Endothelial cell of umbilical vein (primary cell): ENCODE results near the gene PDHX. TPM values are rescaled to one million over a fixed set of nuclear protein-coding genes. Genes with fewer than 3 reads are reported as not detected.

Experiments used
- BruUV-seq: library from RNA; stranded (reverse); fragments of 400-500 nt; replicated peaks from 2 replicates; lab custom pipeline; 2021; lab: Mats Ljungman, UMichigan
- CTCF ChIA-PET: fragments of 300-600, 350-600 bp; sonication (Branson Sonifier 250); formaldehyde crosslinking; loops from one replicate; lab custom pipeline; 2021; ENCODE audit warnings: antibody characterized with exemption, inconsistent platforms; lab: Charles Lee
- POLR2A ChIA-PET: fragments of 300-600, 350-600 bp; sonication (Branson Sonifier 250); formaldehyde crosslinking; loops from one replicate; lab custom pipeline; 2021; ENCODE audit warnings: antibody characterized with exemption, inconsistent platforms; lab: Charles Lee
- DNase-seq: peaks from one replicate; pipeline ENCODE4 v3.0.0-alpha.2; 2011; ENCODE audit warnings: low read depth, low spot score
- FAIRE-seq: peaks from 2 replicates; lab custom pipeline; 2011; peaks lifted over from hg19 to GRCh38; lab: Jason Lieb, UNC
- H2AFZ ChIP-seq: 2 replicates; pipeline ENCODE4 v1.6.0; 2012; ENCODE audit warnings: low read depth, low read length, control low read depth, inconsistent platforms
- H3K27ac ChIP-seq: 2 replicates; pipeline ENCODE4 v1.5.1; 2011; ENCODE audit warnings: low read depth, mild to moderate bottlenecking, control low read depth, low read length, moderate library complexity; ENCODE audit not compliant: insufficient read depth
- H3K27me3 ChIP-seq, 2 experiments: 2 replicates each; pipeline versions ENCODE4 v1.6.0 to v1.6.1; 2011; ENCODE audit warnings: low read length in 2 of 2, mixed read lengths in 1 of 2; ENCODE audit not compliant: control insufficient read depth in 2 of 2, insufficient read depth in 2 of 2
- H3K36me3 ChIP-seq, 2 experiments: 2 replicates in 1 of 2; 3 replicates in 1 of 2; pipeline ENCODE4 v1.5.1; 2011; ENCODE audit warnings: low read length in 2 of 2, mild to moderate bottlenecking in 1 of 2, moderate library complexity in 1 of 2; ENCODE audit not compliant: control insufficient read depth in 2 of 2, insufficient read depth in 2 of 2; ENCODE audit errors: extremely low read depth in 1 of 2
- H3K4me1 ChIP-seq: 3 replicates; pipeline ENCODE4 v1.5.1; 2011; ENCODE audit warnings: mild to moderate bottlenecking, low read length; ENCODE audit not compliant: control insufficient read depth, insufficient read depth; ENCODE audit errors: extremely low read depth
- H3K4me2 ChIP-seq: 2 replicates; pipeline ENCODE4 v1.6.1; 2011; ENCODE audit warnings: low read length, control low read depth, mixed read lengths; ENCODE audit not compliant: insufficient read depth
- H3K4me3 ChIP-seq, 3 experiments: fragments of 200-600 bp in 1 of 3; sonication (generic), shearing (Covaris generic) in 1 of 3; replicated peaks in 1 of 3; 2 replicates each; pipeline ENCODE4 v1.5.1; 2011 to 2016; ENCODE audit warnings: control low read depth in 3 of 3, low read length in 3 of 3, mild to moderate bottlenecking in 2 of 3, inconsistent platforms in 1 of 3, low read depth in 1 of 3, moderate library complexity in 1 of 3; ENCODE audit not compliant: insufficient read depth in 1 of 3
- H3K79me2 ChIP-seq: 2 replicates; pipeline ENCODE4 v1.6.0; 2012; ENCODE audit warnings: low read length, inconsistent platforms; ENCODE audit not compliant: control insufficient read depth, insufficient read depth
- H3K9ac ChIP-seq: replicated peaks from 2 replicates; pipeline ENCODE3; 2011; ENCODE audit warnings: low read length, control low read depth; ENCODE audit not compliant: insufficient read depth; ENCODE audit errors: extremely low read depth
- H3K9me1 ChIP-seq: replicated peaks from 3 replicates; pipeline ENCODE4 v1.6.0; 2011; ENCODE audit warnings: mild to moderate bottlenecking, low read length; ENCODE audit not compliant: control insufficient read depth, insufficient read depth; ENCODE audit errors: extremely low read depth
- H3K9me3 ChIP-seq: replicated peaks from 2 replicates; pipeline ENCODE4 v1.5.1; 2012; ENCODE audit warnings: low read length, inconsistent platforms; ENCODE audit not compliant: control insufficient read depth, insufficient read depth
- H4K20me1 ChIP-seq: replicated peaks from 2 replicates; pipeline ENCODE3; 2011; ENCODE audit warnings: mild to moderate bottlenecking, low read length; ENCODE audit not compliant: control insufficient read depth, insufficient read depth; ENCODE audit errors: extremely low read depth
- EZH2 ChIP-seq: IDR thresholded peaks from 2 replicates; pipeline ENCODE4 v1.6.1; 2012; ENCODE audit warnings: borderline replicate concordance, low read depth, mild to moderate bottlenecking, moderate library complexity, low read length, inconsistent platforms; ENCODE audit not compliant: severe bottlenecking
- FOS ChIP-seq: IDR thresholded peaks from 2 replicates; pipeline ENCODE4 v1.6.1; 2011; ENCODE audit warnings: mild to moderate bottlenecking, low read length, moderate library complexity, borderline replicate concordance; ENCODE audit not compliant: insufficient read depth
- GATA2 ChIP-seq: IDR thresholded peaks from 2 replicates; pipeline ENCODE4 v1.7.0; 2011; ENCODE audit warnings: low read depth, mild to moderate bottlenecking, moderate library complexity, mixed read lengths, low read length; ENCODE audit not compliant: insufficient read length, insufficient read depth
- JUN ChIP-seq: IDR thresholded peaks from 2 replicates; pipeline ENCODE4 v1.6.1; 2011; ENCODE audit warnings: borderline replicate concordance, low read depth; ENCODE audit not compliant: insufficient read length, insufficient read depth
- MYC ChIP-seq: IDR thresholded peaks from one replicate; pipeline ENCODE4 v1.6.1; 2011; ENCODE audit warnings: mild to moderate bottlenecking, low read depth, low read length
- POLR2A ChIP-seq: IDR thresholded peaks from 2 replicates; pipeline ENCODE4 v1.6.1; 2012; ENCODE audit warnings: low read depth, mild to moderate bottlenecking, control low read depth, low read length
- POLR2AphosphoS5 ChIP-seq: IDR thresholded peaks from 2 replicates; pipeline ENCODE4 v1.6.1; 2012; ENCODE audit warnings: low read depth, mild to moderate bottlenecking, control low read depth, low read length, moderate library complexity; ENCODE audit not compliant: insufficient read depth
- dilution Hi-C: fragments of 300-500 bp; cut with MboI; formaldehyde crosslinking; loops from one replicate; pipeline ENCODE4 v1.15.0; 2019; ENCODE audit warnings: low sequenced_read_pairs; ENCODE audit not compliant: extremely low pct_ligation_motif_present
- intact Hi-C: fragments of 100-400 bp; cut with micrococcal nuclease; formaldehyde crosslinking; loops from one replicate; pipeline ENCODE4 v1.10.0; 2022
- polyA plus RNA-seq, 4 experiments: library from polyadenylated mRNA; depleted of rRNA in 3 of 4; stranded (reverse) in 3 of 4; unstranded in 1 of 4; fragments of >200 nt; gene quantifications; 2 replicates each; pipeline versions ENCODE4 v1.2.1 to v1.2.3, GENCODE V29; 2011 to 2012; ENCODE audit warnings: missing spikeins in 1 of 4
- total RNA-seq: library from RNA; stranded (reverse); gene quantifications from 2 replicates; pipeline ENCODE4 v1.2.3, GENCODE V29; 2021
- TF ChIP-seq, protein P1 (sequence below): IDR thresholded peaks from 2 replicates; pipeline ENCODE4 v1.6.1; 2011; ENCODE audit not compliant: insufficient read depth, insufficient read length
- TF ChIP-seq, protein P2 (sequence below), 2 donors: IDR thresholded peaks; 1 replicate in 1 of 2; 2 replicates in 1 of 2; pipeline ENCODE4 v1.5.1; 2011; ENCODE audit warnings: low read length in 2 of 2, mild to moderate bottlenecking in 2 of 2, moderate library complexity in 2 of 2, control low read depth in 1 of 2, inconsistent platforms in 1 of 2, low read depth in 1 of 2; ENCODE audit not compliant: insufficient read depth in 1 of 2; ENCODE audit errors: extremely low read depth in 1 of 2

PDHX gene
- total and polyA plus RNA-seq, 2 donors (not counting 3 experiments of a cell fraction or from before 2014, with no cell fraction given) = 10.5 to 30.5 TPM

DNA sequence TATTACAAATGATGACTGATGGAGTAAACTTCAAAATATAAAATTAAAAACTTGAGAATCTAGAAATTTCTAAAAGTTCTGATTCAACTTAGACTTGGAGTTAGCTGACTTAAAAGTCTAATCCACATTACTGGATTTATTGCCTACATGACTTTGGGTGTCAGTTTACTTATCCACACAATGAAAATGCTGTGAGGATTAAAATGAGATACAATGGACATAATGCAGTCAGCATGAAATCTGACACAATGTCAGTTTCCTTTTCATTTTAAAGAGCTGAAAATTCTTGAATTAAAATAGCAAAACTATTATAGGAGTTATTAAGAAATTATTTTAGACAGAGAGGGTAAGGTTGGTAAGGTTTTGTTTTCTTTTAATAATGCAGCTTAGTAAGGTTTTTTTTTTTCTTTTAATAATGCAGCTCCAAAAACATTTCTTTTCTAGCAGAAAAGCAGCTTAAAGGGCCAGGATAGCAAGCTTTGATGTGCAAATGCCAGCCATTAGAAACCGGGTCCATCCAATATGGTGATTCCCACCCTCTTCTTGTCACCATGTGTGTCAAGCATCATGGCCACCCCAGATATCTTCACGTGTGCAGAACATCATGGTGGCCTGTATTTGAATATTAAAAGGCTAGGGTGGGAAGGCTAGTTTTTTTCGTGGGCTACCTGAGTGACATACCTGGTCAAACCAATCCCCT is 19.1 kb upstream of the PDHX start:
- dilution Hi-C loops = no loop called here
- ChIA-PET POLR2A (no interaction called here), CTCF (interaction anchor here (0.9 to 4.1 kb wide), 7 partner anchors 10 to 384 kb away, joined by 3 to 21 read pairs (median 4); partner anchors contain the start of gene ELF5)
- no peaks in the 10 kb centered on the region for H3K4me1 ChIP-seq
- intact Hi-C loops = no loop called here
- no peak overlapping the region for H3K27ac ChIP-seq
- no TSS peak for BruUV-seq
- H3K9ac ChIP-seq = no peak overlapping the region
- no peaks in the 10 kb centered on the region for H3K79me2 ChIP-seq
- no peaks in the 10 kb centered on the region for H3K9me3 ChIP-seq
- H3K36me3 ChIP-seq = no peaks in the 10 kb centered on the region
- no peak for DNase-seq
- no peaks in the 10 kb centered on the region for H3K9me1 ChIP-seq
- no peaks in the 10 kb centered on the region for H4K20me1 ChIP-seq
- no peak overlapping the region for H3K4me2 ChIP-seq
- H3K27me3 ChIP-seq = no peaks in the 10 kb centered on the region
- no peak overlapping the region for H2AFZ ChIP-seq
- no peak for FAIRE-seq
- no peak for TF ChIP-seq JUN
- TF ChIP-seq, protein P1, sequence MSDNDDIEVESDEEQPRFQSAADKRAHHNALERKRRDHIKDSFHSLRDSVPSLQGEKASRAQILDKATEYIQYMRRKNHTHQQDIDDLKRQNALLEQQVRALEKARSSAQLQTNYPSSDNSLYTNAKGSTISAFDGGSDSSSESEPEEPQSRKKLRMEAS = no peak
- no peak for TF ChIP-seq MYC
- TF ChIP-seq, protein P2, sequence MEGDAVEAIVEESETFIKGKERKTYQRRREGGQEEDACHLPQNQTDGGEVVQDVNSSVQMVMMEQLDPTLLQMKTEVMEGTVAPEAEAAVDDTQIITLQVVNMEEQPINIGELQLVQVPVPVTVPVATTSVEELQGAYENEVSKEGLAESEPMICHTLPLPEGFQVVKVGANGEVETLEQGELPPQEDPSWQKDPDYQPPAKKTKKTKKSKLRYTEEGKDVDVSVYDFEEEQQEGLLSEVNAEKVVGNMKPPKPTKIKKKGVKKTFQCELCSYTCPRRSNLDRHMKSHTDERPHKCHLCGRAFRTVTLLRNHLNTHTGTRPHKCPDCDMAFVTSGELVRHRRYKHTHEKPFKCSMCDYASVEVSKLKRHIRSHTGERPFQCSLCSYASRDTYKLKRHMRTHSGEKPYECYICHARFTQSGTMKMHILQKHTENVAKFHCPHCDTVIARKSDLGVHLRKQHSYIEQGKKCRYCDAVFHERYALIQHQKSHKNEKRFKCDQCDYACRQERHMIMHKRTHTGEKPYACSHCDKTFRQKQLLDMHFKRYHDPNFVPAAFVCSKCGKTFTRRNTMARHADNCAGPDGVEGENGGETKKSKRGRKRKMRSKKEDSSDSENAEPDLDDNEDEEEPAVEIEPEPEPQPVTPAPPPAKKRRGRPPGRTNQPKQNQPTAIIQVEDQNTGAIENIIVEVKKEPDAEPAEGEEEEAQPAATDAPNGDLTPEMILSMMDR (IDR thresholded peaks at IDR 0.05; ENCODE audit: extremely low read depth in 1 of 2, insufficient read depth in 1 of 2, low read depth in 1 of 2, low read length in 2 of 2) = no peak
- TF ChIP-seq EZH2 = no peak
- no peak for TF ChIP-seq POLR2AphosphoS5
- TF ChIP-seq GATA2 = no peak
- TF ChIP-seq POLR2A = no peak
- TF ChIP-seq FOS = no peak
- H3K4me3 ChIP-seq = no peak overlapping the region
